Body of pancreas (tissue), 4 donors: ENCODE results near the gene MAPK8IP1.

Experiments
- POLR2A ChIP-seq, 3 donors: fragments of 450-650 bp; IDR thresholded peaks; one replicate each; pipeline ENCODE4 v1.6.1; 2016; ENCODE audit warnings: antibody characterized with exemption in 3 of 3, mild to moderate bottlenecking in 2 of 3
- TF ChIP-seq, protein P1 (sequence below), 7 experiments: fragments of 450-650 bp in 4 of 7; fragments of 200-600 bp in 3 of 7; sonication (generic) in 3 of 7; IDR thresholded peaks; one replicate each; pipeline ENCODE4 v1.5.1; 2016 to 2019; ENCODE audit warnings: antibody characterized with exemption in 7 of 7

DNA sequence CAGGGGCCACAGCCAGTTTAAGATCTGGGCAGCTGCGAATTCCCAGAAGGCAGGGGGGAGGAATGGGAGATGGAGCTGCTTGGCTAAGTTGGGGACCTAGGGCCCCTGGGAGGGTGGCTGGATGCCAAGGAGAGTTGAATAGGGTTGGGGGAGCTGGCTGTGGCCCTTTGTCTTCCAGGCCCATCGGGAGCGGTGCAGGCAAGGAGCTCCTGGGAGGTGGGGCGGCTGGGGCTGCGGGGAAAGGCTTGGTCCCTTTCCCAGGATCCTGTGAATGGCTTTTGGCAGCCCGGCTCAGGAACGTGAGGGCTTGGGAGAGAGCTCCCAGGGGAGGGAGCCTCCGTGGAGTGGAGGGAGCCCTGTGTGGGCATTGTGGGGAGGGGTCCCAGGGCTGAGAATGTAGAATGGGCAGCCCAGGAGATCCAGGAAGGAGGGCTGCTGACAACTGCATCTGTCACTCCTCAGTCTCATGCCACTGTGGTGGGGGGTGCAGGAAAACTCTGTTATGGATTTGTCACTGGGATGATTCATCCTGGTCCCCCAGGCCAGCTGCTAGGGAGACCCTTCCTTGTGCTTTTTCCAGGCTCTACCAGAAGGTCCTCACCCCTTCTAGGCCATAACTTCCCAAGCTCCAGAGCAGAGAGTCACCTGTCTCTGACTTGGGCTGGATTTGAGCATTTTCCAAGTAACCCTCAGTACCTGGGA is 15.6 kb downstream of the MAPK8IP1 start:
- TF ChIP-seq, protein P1, sequence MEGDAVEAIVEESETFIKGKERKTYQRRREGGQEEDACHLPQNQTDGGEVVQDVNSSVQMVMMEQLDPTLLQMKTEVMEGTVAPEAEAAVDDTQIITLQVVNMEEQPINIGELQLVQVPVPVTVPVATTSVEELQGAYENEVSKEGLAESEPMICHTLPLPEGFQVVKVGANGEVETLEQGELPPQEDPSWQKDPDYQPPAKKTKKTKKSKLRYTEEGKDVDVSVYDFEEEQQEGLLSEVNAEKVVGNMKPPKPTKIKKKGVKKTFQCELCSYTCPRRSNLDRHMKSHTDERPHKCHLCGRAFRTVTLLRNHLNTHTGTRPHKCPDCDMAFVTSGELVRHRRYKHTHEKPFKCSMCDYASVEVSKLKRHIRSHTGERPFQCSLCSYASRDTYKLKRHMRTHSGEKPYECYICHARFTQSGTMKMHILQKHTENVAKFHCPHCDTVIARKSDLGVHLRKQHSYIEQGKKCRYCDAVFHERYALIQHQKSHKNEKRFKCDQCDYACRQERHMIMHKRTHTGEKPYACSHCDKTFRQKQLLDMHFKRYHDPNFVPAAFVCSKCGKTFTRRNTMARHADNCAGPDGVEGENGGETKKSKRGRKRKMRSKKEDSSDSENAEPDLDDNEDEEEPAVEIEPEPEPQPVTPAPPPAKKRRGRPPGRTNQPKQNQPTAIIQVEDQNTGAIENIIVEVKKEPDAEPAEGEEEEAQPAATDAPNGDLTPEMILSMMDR (IDR thresholded peaks at IDR 0.05), result no peak
- peak in 2 of 3 donors; percentile 26 to 53 for TF ChIP-seq POLR2A (IDR thresholded peaks at IDR 0.05)
